ENCODE results near the gene PDE1C. TPM values are rescaled to one million over a fixed set of nuclear protein-coding genes. Genes with fewer than 3 reads are reported as not detected.

Gene PDE1C
- total RNA-seq, 1 donor from 2014 or later, result 15.5 TPM

DNA sequence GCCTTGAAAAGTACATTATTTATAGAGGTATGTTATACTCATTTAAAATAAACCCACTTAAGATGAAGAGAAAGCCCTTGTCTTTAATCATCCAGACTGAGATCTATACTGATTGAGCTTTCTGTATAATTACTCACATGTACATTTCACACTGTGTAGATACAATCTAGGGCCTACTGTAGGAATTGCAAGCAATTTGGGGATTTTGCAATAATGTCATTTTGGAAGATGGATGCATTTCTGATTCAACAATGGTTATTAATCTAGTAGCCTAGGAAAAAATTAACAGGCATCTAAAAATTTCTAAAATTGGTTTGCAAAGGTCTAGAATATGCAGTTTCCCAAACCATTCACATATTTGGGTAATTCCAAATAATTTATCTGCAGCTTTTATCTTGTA lies 132.2 kb downstream of the PDE1C start:
- Histone ChIP-seq H3K9me3 (no peaks in the 10 kb centered on the region), H3K4me1 (no peaks in the 10 kb centered on the region), H3K27me3 (ENCODE audit: low read depth) (no peaks in the 10 kb centered on the region), H3K27ac (no peak overlapping the region), H3K4me3 (no peak overlapping the region), H3K36me3 (no peaks in the 10 kb centered on the region)
- TF ChIP-seq, protein P1, sequence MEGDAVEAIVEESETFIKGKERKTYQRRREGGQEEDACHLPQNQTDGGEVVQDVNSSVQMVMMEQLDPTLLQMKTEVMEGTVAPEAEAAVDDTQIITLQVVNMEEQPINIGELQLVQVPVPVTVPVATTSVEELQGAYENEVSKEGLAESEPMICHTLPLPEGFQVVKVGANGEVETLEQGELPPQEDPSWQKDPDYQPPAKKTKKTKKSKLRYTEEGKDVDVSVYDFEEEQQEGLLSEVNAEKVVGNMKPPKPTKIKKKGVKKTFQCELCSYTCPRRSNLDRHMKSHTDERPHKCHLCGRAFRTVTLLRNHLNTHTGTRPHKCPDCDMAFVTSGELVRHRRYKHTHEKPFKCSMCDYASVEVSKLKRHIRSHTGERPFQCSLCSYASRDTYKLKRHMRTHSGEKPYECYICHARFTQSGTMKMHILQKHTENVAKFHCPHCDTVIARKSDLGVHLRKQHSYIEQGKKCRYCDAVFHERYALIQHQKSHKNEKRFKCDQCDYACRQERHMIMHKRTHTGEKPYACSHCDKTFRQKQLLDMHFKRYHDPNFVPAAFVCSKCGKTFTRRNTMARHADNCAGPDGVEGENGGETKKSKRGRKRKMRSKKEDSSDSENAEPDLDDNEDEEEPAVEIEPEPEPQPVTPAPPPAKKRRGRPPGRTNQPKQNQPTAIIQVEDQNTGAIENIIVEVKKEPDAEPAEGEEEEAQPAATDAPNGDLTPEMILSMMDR (IDR thresholded peaks at IDR 0.05), result no peak
- intact Hi-C loops (cut with DNase I), result no loop called here
- no peak for DNase-seq
- no peak for ATAC-seq

DNA sequence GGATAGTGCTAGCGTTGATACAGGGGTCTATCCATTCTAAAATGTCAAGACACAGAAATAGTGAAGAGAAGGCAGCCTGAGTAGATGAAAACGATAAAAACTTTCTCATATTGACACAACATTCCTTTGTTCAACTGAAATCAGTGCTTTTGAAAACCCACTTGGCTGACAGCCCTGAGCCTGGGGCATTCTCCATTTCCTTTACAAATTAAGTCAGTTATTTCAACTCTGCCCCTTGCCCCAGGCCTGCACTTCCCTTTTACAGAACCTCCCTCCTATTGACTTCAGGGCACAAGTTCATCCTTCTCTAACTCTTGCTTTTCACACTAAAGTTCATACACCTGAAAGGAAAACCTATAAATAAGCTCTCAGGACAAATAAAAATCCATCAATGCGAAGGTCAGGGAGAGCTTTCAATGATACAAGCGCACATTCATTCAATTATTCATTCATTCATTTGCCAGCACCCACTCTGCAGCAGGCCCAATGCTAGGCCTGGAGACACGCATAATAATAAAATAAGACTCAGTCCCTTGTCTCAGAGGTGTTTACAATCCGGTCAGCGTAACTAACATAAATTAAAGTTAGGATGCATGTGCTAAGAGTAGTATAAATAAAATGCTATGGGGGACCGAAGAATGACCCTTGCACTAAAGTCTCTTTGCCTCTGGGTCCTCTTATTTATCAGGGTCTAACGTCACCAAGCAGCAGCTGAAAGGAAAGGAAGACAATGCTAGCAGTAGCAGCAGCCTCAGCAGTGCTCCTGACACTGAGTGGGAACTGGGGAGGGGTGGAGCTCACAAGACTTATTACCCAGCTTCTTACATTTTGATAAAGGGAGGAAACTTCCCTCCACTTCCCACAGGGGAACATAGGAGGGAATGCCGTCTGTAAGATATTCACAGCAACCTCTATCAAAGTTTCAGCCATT lies 134.8 kb downstream of the PDE1C start:
- H3K4me1 ChIP-seq, result no peaks in the 10 kb centered on the region
- no peak overlapping the region for H3K27ac ChIP-seq
- TF ChIP-seq, protein P1 (IDR thresholded peaks at IDR 0.05), result no peak
- no peak for ATAC-seq
- no peak for DNase-seq
- H3K27me3 ChIP-seq (ENCODE audit: low read depth), result no peaks in the 10 kb centered on the region
- H3K36me3 ChIP-seq, result no peaks in the 10 kb centered on the region
- H3K4me3 ChIP-seq, result no peak overlapping the region
- intact Hi-C loops (cut with DNase I), result no loop called here
- no peaks in the 10 kb centered on the region for H3K9me3 ChIP-seq

DNA sequence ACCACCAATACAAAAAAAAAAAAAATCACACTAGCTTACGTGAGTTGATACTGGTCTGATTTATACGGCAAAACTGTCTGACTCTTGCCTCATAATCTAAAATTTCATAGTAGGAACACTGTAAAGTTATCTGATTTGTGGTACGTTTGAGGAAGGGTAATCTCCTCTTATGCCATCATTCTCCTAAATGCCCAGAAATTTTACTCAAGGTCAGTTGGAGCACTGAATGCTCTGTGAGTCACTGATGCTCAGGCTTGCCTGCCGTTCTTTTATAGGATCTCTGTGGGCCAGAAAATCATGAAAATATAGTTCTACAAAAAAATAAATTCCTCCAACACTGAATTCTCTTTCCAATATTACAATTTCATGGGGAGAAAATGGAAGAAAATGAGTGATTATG lies 135.7 kb downstream of the PDE1C start:
- TF ChIP-seq, protein P1 (IDR thresholded peaks at IDR 0.05), result no peak
- H3K4me1 ChIP-seq, result no peaks in the 10 kb centered on the region
- no peak for DNase-seq
- H3K27ac ChIP-seq, result no peak overlapping the region
- no peak overlapping the region for H3K4me3 ChIP-seq
- intact Hi-C loops (cut with DNase I), result no loop called here
- H3K27me3 ChIP-seq (ENCODE audit: low read depth), result no peaks in the 10 kb centered on the region
- no peaks in the 10 kb centered on the region for H3K36me3 ChIP-seq
- no peaks in the 10 kb centered on the region for H3K9me3 ChIP-seq
- ATAC-seq, result no peak

DNA sequence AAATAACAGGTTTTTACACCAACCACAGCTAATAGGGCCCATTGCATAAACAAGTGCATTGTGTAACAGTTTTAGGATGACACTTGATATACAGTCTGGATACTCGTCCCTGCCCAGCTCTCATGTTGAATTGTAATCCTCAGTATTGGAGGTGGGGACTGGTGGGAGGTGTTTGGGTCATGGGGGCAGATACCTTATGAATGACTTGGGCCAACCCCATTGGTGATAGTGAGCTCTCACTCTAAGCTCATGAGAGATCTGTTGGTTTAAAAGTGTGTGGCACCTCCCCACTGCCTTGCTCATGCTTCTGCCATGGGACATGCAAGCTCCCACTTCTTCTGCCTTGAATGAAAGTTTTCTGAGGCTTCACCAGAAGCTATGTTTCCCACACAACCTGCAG lies 136.7 kb downstream of the PDE1C start:
- H3K4me3 ChIP-seq, result no peak overlapping the region
- TF ChIP-seq, protein P1 (IDR thresholded peaks at IDR 0.05), result no peak
- DNase-seq, result no peak

DNA sequence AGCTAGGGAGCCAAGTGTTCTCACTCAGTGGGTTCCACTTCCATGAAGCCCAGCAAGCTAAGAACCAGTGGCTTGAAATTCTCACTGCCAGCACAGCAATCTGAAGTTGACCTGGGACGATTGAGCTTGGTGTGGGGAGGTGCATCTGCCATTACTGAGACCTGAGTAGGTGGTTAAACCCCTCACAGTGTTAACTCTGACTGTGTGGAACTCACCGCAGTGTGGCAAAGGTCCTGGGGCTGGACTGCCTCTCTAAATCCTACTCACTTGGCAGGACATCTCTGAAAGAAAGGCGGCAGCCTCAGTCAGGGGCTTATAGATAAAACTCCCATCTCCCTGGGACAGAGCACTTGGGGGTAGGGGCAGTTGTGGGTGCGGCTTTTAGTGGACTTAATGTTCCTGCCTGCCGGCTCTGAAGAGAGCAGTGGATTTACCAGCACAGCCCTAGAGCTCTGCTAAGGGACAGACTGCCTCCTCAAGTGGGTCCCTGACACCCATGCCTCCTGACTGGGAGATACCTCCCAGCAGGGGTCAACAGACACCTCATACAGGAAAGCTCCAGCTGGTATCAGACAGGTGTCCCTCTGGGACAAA lies 143.1 kb downstream of the PDE1C start:
- ATAC-seq (no peak), DNase-seq (no peak)
- intact Hi-C loops (cut with DNase I), result no loop called here
- Histone ChIP-seq H3K27me3 (ENCODE audit: low read depth) (no peaks in the 10 kb centered on the region), H3K36me3 (no peaks in the 10 kb centered on the region), H3K4me3 (no peak overlapping the region), H3K9me3 (no peaks in the 10 kb centered on the region), H3K4me1 (no peaks in the 10 kb centered on the region), H3K27ac (no peak overlapping the region)
- TF ChIP-seq, protein P1 (IDR thresholded peaks at IDR 0.05), result no peak

More for the DNA sequence above, 136.7 kb downstream of the PDE1C start:
- no peaks in the 10 kb centered on the region for H3K4me1 ChIP-seq
- intact Hi-C loops (cut with DNase I), result no loop called here
- no peaks in the 10 kb centered on the region for H3K27me3 ChIP-seq (ENCODE audit: low read depth)
- H3K36me3 ChIP-seq, result no peaks in the 10 kb centered on the region
- no peaks in the 10 kb centered on the region for H3K9me3 ChIP-seq
- H3K27ac ChIP-seq, result no peak overlapping the region
- ATAC-seq, result no peak

All from lower lobe of right lung (tissue), 2 donors.